Astrocyte (in vitro differentiated cells and primary cell): ENCODE data around the gene DUSP2. TPM values are rescaled to one million over a fixed set of nuclear protein-coding genes. Genes with fewer than 3 reads are reported as not detected.

Source experiments
- DNase-seq: peaks from one replicate; pipeline ENCODE4 v3.0.0-alpha.2; 2010; ENCODE audit warnings: low read depth
- FAIRE-seq: peaks from 2 replicates; lab custom pipeline; 2011; peaks lifted over from hg19 to GRCh38; lab: Jason Lieb, UNC
- H2AFZ ChIP-seq: 2 replicates; pipeline ENCODE4 v1.6.0; 2012; ENCODE audit warnings: low read depth, low read length, inconsistent platforms
- H3K27ac ChIP-seq: 2 replicates; pipeline ENCODE4 v1.5.1; 2011; ENCODE audit warnings: low read depth, low read length, inconsistent platforms
- H3K27me3 ChIP-seq: 2 replicates; pipeline ENCODE4 v1.6.0; 2011; ENCODE audit warnings: low read length, inconsistent platforms; ENCODE audit not compliant: insufficient read depth
- H3K36me3 ChIP-seq: 2 replicates; pipeline ENCODE4 v1.5.1; 2011; ENCODE audit warnings: low read length, inconsistent platforms; ENCODE audit not compliant: insufficient read depth
- H3K4me1 ChIP-seq: 2 replicates; pipeline ENCODE4 v1.5.1; 2011; ENCODE audit warnings: low read length, inconsistent platforms; ENCODE audit not compliant: insufficient read depth
- H3K4me2 ChIP-seq: 2 replicates; pipeline ENCODE4 v1.6.0; 2012; ENCODE audit warnings: low read length, inconsistent platforms
- H3K4me3 ChIP-seq: 2 replicates; pipeline ENCODE4 v1.5.1; 2011; ENCODE audit warnings: low read depth, mild to moderate bottlenecking, low read length, inconsistent platforms; ENCODE audit not compliant: insufficient read depth
- H3K79me2 ChIP-seq: 2 replicates; pipeline ENCODE4 v1.6.0; 2012; ENCODE audit warnings: mild to moderate bottlenecking, low read length, inconsistent platforms; ENCODE audit not compliant: insufficient read depth
- H3K9ac ChIP-seq: 2 replicates; pipeline ENCODE4 v1.6.0; 2012; ENCODE audit warnings: mild to moderate bottlenecking, low read length, inconsistent platforms
- H3K9me3 ChIP-seq: 2 replicates; pipeline ENCODE4 v1.5.1; 2012; ENCODE audit warnings: low read depth, mild to moderate bottlenecking, low read length, inconsistent platforms; ENCODE audit not compliant: insufficient read depth
- H4K20me1 ChIP-seq: 2 replicates; pipeline ENCODE4 v1.6.0; 2012; ENCODE audit warnings: low read length, inconsistent platforms; ENCODE audit not compliant: insufficient read depth
- H3K27ac Mint-ChIP-seq: one replicate; pipeline ENCODE4 v1.8.0; 2021; ENCODE audit warnings: mild to moderate bottlenecking, mixed read lengths; ENCODE audit not compliant: unreplicated experiment
- H3K27me3 Mint-ChIP-seq: one replicate; pipeline ENCODE4 v1.8.0; 2021; ENCODE audit warnings: low read depth, mixed read lengths; ENCODE audit not compliant: unreplicated experiment
- H3K36me3 Mint-ChIP-seq: one replicate; pipeline ENCODE4 v1.8.0; 2021; ENCODE audit warnings: low read depth, mixed read lengths; ENCODE audit not compliant: unreplicated experiment
- H3K4me1 Mint-ChIP-seq: one replicate; pipeline ENCODE4 v1.8.0; 2021; ENCODE audit warnings: low read depth, mixed read lengths; ENCODE audit not compliant: unreplicated experiment
- H3K4me3 Mint-ChIP-seq: one replicate; pipeline ENCODE4 v1.8.0; 2021; ENCODE audit warnings: mild to moderate bottlenecking, moderate library complexity, mixed read lengths; ENCODE audit not compliant: unreplicated experiment
- H3K9me3 Mint-ChIP-seq: one replicate; pipeline ENCODE4 v1.8.0; 2021; ENCODE audit warnings: mild to moderate bottlenecking, mixed read lengths; ENCODE audit not compliant: unreplicated experiment
- CTCF ChIP-seq: IDR thresholded peaks from 2 replicates; pipeline ENCODE4 v1.5.1; 2011; ENCODE audit warnings: low read depth, mild to moderate bottlenecking, inconsistent platforms, low read length, moderate library complexity; ENCODE audit not compliant: insufficient read depth
- EZH2 ChIP-seq: IDR thresholded peaks from 2 replicates; pipeline ENCODE4 v1.6.1; 2012; ENCODE audit warnings: mild to moderate bottlenecking, low read length, inconsistent platforms; ENCODE audit not compliant: insufficient read depth
- total RNA-seq: library from RNA; stranded (reverse); gene quantifications from 2 replicates; pipeline ENCODE4 v1.2.1, GENCODE V29; 2021

Gene DUSP2
- total RNA-seq, 1 donor from 2014 or later: 0.95 TPM

GRCh38 chr2:96140941-96141623 lies 4.2 kb downstream of the DUSP2 start:
- Histone ChIP-seq H3K27ac (no peak overlapping the region), H3K79me2 (no peaks in the 10 kb centered on the region), H4K20me1 (peaks cover 13% of the 10 kb centered on the region), H2AFZ (no peak overlapping the region), H3K4me3 (no peak overlapping the region), H3K9me3 (no peaks in the 10 kb centered on the region), H3K9ac (no peak overlapping the region), H3K36me3 (no peaks in the 10 kb centered on the region), H3K4me1 (peaks cover 16% of the 10 kb centered on the region), H3K4me2 (no peak overlapping the region), H3K27me3 (peaks cover 2% of the 10 kb centered on the region)
- FAIRE-seq: no peak
- Mint-ChIP-seq H3K27me3 (peaks cover 25% of the 10 kb centered on the region), H3K36me3 (no peaks in the 10 kb centered on the region), H3K9me3 (no peaks in the 10 kb centered on the region), H3K27ac (no peak overlapping the region), H3K4me1 (no peaks in the 10 kb centered on the region), H3K4me3 (no peak overlapping the region)
- TF ChIP-seq EZH2 (no peak), CTCF (no peak)
- no peak for DNase-seq

GRCh38 chr2:96139181-96139758 lies 6.0 kb downstream of the DUSP2 start:
- Histone ChIP-seq H3K27me3 (peaks cover 11% of the 10 kb centered on the region), H3K9me3 (no peaks in the 10 kb centered on the region), H3K4me1 (peaks cover under 1% of the 10 kb centered on the region), H2AFZ (no peak overlapping the region), H3K27ac (no peak overlapping the region), H3K79me2 (no peaks in the 10 kb centered on the region), H4K20me1 (peaks cover 11% of the 10 kb centered on the region), H3K4me2 (no peak overlapping the region), H3K9ac (no peak overlapping the region), H3K36me3 (no peaks in the 10 kb centered on the region), H3K4me3 (no peak overlapping the region)
- TF ChIP-seq CTCF (no peak), EZH2 (no peak)
- FAIRE-seq: no peak
- H3K9me3 Mint-ChIP-seq: no peaks in the 10 kb centered on the region
- no peak for DNase-seq
- peaks cover 39% of the 10 kb centered on the region for H3K27me3 Mint-ChIP-seq
- H3K36me3 Mint-ChIP-seq: no peaks in the 10 kb centered on the region
- no peak overlapping the region for H3K27ac Mint-ChIP-seq
- H3K4me1 Mint-ChIP-seq: no peaks in the 10 kb centered on the region
- H3K4me3 Mint-ChIP-seq: no peak overlapping the region
